ENCODE data around the gene RASA4.
"Not testable (repeated sequence)": the region's sequence is repeated elsewhere in the genome, so short reads cannot be mapped to it uniquely, and the experiment has no call there.

Gene RASA4

DNA sequence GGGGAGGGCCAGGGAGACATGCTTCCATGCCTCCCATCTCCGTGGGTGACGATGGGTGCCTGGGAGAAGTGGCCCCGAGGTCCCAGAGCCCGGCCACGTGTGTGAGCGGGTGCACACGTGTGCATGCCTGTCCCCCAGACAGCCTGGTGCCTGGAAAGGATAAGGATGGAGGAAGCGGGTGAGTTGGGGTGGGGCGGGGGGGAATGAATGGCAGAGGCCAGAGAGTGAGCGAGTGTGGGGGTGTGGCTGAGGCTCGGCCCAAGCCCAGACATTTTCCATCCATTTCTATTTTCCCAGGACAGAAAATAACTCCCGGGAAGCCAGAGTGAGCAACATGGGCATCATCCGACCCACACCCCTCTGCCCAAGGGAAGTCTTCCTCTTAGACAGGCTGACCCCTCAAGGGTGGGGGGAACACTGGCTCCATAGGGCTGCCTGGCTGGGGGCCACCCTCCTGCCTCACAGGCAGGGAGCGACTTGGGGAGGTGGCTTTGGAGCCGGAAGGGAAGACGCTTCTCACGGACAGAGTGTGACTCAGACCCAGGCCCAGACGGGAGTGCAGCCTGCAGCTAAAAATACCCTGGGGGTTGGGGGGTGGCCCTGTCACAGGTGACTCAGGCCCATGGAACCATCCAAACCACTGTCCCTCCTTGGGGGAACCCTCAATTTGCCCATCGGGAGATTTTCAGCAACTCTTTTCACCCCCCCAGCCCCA is 12.0 kb downstream of the RASA4 start:
- not testable (repeated sequence) for DNase-seq

DNA sequence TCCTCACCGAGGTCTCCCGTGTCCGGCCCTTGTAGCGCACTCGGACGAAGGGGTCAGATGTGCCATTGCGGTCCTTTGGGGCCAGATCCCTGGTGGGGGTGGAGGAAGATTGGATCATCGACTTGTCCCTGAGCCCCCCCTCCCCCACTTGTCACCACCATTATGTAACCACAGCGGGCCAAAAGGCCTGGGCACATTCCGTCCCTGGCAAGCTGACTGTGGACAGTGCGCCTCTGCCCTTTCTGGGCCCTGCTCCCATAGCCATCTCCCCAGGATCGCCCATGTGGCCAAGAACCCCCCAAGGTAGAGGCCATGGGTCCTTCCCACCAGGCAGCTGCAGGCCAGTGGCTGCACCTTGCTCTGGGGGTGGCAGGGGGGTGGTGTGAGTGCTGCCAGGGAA is 14.2 kb downstream of the RASA4 start:
- DNase-seq, result not testable (repeated sequence)

DNA sequence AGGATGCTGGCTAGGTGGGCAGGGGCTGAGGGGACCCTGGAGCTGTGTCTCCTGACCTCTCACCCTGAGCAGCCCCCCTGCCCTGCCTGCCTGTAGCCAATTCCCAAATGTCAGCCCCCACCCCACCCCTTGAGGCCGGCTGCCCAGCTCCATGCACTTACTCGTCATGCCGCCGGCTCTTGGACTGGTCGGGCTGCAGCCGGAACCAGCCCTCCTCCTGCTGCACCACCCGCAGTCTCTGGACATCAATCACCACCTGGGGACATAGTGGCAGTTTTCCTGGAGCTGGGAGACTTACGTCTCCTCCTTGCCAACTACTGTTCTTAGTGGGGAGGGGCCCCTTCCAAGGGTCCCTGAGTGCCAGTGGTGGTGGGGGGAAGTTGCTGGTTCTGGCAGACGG is 16.9 kb downstream of the RASA4 start:
- not testable (repeated sequence) for DNase-seq

DNA sequence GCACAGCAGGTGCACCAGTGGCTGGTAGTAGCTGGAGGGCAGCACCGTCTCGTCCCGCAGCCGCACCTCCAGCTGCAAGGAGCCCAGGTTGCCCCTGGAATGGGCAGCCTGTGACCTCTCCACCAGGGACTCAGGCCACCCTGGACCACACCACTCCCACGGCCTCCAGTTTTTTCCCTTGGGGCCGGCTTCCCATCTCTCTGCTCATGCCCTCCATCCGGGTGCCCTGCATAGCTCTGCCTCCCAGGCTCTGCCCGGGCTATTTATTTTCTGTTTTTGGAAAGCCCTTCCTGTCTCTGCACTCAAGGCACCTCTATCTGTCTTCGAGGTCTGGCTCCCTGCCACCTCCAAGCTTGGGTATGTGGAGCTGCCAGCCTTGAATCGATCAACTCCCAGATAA is 20.5 kb downstream of the RASA4 start:
- not testable (repeated sequence) for DNase-seq

DNA sequence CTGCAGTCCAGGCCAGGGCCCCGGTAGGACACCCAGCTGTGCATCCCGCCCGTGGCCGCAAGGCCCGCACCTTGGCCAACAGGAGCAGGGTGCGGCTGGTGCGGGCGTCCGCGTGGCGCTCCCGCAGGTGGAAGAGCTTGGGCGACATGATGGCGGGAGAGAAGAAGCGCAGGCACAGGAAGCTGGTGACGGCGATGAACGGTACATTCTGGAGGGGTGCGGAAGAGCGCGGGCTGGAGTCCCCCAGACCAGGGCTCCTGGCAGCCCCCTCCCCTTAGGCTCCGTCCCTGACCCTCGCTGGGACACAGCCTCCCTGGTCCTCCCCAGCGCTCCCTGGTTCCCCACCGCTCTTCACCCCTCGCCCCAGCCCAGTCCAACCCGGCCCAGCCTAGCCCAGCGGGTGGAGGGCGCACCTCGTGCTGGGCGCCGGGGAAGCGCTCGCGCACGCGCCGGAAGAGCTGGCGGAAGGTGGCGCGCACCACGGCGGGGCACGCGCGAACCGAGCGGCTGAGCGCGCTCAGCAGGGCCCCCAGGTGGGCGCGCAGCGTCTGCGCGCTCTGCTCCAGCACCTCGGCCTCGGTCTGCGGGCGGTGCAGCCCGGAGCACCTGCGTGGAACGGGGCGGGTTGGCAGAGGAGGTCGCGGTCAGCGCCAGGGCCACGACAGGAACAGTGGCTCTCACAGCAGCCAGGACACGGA is 22.8 kb downstream of the RASA4 start:
- DNase-seq, result not testable (repeated sequence)

DNA sequence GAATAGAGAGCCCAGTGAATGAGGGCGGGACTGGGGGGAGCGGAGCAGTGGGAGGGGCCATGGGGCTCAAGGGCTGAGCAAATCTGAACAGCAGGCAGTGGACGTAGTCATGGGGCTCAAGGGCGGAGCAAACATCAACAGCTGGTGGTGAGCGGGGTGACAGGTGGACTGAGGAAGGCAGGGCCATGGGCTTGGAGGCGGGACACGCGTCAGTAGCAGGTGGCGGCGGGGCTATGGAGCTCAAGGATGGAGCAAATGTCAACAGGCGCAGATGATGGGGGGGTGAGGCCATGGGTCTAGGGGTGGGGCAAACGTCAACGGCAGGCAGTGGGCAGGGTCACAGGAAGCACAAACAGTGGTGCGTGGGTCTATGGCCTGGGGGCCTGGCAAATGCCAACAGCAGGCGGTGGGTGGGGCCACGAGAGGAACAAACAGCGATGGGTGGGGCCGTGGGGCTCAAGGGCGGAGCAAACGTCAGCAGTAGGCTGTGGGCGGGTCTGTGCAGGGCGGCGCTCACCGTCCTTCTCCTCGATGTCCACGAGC is 24.0 kb downstream of the RASA4 start:
- not testable (repeated sequence) for DNase-seq

DNA sequence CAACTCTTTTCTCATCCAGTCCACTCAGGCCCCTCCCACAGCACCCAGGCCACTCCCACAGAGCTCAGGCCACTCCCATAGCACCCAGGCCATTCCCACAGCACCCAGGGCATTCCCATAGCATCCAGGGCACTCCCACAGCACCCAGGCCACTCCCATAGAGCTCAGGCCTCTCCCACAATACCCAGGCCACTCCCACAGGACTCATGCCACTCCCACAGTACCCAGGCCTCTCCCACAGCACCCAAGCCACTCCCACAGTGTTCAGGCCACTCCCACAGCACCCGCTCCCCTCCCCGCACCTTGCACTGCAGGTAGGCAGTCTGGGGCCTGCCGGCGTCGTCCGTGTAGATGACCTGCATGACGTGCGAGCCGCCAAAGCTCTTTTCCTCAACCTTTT is 26.7 kb downstream of the RASA4 start:
- DNase-seq, result not testable (repeated sequence)

DNA sequence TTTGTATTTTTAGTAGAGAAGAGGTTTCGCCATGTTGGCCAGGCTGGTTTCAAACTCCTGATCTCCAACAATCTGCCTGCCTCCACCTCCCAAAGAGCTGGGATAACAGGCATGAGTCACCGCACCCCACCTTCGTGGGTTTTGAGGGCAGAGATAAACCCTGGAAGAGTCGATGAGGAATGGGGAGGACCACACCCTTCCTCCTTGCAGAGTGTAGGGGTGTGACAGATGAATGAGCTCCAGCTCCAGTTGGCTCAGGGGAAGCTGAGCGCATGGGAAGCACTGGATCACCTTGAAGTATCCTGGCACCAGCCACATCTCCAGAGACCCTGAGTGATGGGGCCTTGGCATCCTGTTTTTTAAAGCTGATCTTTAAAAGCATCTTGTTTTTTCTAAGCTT is 33.1 kb downstream of the RASA4 start:
- not testable (repeated sequence) for DNase-seq

DNA sequence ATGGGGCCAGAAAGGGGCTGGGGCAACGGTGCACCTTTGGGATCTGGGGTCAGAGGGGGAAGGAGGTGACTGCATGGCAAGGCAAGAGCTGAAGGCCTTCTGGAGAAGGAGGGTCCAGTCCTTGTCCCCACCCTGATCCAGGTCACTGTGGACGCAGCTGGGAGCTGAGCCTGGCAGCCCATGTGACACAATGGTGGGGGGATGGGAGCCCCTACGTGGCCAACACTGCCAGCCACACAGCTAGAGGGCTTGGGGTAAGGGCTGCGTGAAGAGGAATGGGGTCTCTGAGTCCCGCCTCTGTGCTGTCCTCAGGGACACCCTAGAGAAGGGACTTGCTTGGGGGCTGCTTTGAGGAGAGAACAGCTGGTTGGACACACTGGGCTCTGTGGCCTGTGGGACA is 34.8 kb downstream of the RASA4 start:
- DNase-seq, result not testable (repeated sequence)

DNA sequence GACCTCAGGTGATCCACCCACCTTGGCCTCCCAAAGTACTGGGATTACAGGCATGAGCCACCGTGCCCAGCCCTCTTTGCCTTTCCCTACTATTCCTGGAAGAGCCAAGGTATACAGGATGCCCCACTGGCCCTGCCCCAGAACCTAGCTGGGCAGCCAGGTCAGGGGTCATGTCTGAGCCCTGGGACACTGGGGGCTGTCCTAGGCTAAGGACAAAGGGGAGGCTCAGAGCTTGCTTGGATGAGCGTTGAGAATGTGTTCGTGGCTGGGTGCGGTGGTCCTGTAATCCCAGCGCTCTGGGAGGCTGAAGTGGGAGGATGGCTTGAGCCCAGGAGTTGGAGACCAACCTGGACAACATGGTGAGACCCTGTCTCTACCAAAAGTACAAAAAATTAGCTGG is 38.1 kb downstream of the RASA4 start:
- not testable (repeated sequence) for DNase-seq

DNA sequence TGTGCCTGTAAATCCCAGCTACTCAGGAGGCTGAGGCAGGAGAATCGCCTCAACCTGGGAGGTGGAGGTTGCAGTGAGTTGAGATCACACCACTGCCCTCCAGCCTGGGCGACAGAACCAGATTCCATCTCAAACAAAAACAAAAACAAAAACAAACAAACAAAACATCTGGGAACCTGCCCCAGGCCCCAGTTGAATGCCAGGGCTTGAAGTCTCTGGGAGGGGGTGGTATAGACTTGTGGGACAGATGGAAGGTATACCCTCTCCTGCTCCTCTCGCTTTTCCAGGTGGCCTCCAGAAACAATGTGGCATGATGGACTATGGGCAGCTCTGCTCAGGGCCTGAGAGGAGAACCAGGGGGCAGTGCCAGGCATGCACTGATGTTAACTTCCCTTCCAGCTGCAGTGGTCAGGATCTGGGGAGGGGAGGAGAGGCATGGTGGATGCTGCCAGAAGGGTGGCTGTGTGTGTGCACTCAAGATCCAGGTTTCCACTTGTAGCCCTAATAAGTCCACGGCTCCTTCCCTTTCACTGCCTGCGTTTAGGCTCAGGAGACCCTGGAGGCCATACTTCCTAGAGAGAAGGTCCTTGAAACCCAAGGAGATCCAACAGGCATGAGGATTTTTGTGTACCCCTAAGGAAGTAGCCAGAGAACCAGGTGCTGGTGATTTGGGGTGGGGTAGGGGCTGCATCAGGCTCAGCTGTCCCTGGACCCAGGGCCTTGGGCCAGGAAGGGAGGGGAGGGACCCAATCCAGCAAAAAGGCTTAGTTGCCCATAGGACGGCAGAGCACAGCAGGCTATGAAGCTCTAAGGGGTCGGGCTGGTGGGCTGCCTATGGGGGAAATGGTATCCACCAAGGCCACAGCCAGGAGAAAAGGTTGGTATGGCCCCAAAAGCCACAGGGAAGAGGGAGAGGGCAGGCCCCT is 39.0 kb downstream of the RASA4 start:
- DNase-seq, result not testable (repeated sequence)

DNA sequence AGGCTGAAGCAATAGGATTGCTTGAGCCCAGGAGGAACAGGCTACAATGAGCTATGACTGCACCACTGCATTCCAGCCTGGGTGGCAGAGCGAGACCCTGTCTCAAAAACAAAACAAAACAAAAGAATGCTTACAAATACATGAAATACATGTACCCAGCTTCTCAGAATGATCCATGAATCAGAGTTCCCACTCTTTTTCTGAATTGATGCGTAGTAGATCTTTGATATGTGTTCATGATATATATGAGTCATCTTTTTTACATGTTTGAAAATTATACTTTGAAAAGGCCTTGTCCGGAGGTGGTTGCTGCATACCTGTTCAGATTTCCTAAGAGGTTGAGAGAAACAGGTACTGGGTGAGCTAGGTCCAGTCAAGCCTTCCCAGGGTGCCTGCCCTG is 40.2 kb downstream of the RASA4 start:
- DNase-seq, result not testable (repeated sequence)

DNA sequence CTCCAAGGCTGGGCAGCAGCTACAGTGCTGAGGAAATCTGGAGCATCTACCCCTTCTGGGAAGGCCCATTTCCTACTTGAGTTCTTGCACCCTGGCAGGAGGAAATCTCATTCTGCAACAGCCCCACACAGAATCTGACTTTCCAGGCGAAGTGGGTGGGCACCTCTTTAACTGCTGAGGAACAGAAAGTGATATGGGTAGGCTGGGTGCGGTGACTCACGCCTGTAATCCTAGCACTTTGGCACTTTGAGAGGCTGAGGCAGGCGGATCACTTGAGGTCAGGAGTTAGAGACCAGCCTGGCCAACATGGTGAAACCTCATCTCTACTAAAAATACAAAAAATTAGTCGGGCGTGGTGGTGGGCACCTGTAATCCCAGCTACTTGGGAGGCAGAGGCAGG is 41.9 kb downstream of the RASA4 start:
- not testable (repeated sequence) for DNase-seq

DNA sequence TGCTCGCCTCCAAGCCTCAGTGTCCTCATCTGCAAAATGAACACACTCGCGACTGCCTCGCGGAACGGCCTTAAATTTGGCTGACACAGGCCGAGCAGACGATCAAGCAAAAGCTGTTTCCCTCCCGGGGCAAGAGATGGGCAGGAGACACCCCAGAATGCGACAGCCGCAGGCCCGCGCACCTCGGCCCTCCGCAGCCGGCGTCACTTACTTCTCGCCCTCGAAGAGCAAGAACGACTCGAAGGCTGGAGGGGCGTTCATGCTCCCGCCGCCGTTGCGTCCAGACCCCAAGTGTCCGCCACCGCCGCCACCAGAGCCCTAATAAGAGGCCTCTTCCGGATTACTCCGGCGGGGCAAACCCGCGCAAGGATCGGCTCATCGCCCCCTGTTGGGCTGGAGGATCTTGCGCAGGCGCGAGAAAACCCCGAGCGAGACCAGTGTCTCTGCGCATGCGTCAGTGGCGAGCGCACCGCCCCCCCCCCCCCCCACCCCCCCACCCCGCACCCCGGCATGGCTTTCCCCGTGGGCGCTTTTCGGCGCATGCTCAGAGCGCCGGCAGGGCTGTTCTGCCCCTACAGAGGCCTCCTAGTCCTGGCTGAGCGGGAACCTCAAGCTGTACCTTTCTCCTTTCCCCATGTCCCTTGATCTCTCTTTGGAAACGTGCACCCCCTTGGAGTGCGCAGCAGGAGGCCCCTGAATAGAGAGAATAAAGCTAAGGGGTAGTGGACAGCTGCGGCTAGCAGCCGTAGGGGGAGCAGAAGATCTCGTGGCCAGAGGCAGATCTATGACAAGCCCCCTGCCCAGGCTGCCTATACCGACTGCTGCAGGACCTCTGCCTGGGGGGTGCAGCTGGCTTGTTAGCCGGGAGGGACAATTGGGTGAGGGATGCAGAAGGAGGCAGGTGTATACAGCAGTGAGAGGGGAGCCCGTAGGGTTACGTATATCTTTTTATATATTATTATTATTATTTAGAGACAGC is 44.0 kb downstream of the RASA4 start, which contains the start of gene POLR2J3:
Gene POLR2J3, minus strand, starts transcription at position 323 of the 979 bp plus-strand sequence. Its CDS starts 62 bp downstream, at position 261.
- peak; percentile 85 for DNase-seq

DNA sequence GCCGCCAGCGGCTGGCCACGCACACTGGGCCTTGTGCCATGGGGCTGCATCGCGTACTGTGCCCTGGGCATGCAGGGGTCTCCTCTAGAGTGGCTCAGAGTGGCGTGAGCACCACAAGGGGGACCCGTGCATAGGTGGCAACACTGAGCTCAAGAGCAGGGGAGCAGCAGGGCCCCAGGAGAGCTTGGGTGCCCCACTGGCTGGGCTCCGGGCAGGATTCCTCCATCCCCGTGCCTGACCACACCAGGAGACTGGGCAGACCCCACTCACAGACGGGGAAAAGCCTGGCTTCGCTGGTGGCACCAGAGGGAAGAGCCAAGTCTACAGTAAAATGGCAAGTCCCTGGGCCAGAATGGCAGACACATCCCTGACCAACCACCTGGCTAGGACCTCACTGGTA is 47.9 kb downstream of the RASA4 start:
- not testable (repeated sequence) for DNase-seq

DNA sequence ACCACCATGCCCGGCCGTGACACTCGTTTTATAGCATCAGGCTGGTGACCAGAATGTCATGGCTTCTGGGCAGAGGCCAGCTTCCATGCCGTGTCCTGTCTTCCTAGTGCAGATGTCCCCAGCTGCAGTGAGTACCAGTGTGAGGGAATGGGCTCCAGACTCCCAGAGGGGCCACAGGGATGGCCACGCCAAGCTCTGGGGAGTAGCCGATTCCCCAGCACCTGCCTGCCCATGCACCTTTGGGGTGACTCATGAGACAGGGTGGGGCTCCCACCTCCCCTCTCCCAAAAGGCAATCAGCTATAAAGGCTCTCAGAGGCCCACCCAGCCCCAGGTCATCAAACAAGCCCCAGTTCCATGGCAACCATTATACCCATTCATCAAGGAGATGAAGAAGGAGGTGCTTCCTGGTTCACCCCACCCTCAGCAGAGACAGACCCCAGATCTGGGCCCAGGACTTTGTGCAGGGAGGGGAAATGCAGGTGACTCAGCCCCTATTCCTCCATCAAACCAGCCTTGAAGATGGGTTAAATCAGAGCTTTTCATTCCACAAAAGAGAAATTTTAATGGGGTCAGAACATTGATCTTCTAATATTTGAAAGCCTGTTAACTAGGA is 65.6 kb downstream of the RASA4 start, which contains the start of gene SPDYE2:
Gene SPDYE2, plus strand, starts transcription at position 419 of the 615 bp plus-strand sequence. CDS start 2,030 bp downstream, outside the sequence.
- DNase-seq, result not testable (repeated sequence)

DNA sequence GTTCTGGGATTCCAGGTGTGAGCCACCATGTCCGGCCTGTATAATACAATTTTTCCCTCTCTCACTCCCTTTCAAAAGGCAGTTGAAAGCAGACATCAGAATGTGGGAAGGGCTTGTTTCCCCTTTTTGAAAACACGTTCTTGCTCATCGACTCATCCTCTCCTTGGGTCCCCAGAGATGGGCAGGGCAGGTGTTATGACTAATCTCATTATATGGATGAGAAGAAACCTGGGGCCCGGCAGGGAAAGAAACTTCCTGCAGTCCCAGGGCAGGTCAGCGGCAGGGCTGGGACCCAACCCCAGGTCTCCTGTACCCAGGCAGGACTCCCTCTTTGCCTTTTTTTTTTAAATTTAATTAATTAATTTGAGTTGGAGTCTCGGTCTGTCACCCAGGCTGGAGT is 70.2 kb downstream of the RASA4 start:
- not testable (repeated sequence) for DNase-seq

DNA sequence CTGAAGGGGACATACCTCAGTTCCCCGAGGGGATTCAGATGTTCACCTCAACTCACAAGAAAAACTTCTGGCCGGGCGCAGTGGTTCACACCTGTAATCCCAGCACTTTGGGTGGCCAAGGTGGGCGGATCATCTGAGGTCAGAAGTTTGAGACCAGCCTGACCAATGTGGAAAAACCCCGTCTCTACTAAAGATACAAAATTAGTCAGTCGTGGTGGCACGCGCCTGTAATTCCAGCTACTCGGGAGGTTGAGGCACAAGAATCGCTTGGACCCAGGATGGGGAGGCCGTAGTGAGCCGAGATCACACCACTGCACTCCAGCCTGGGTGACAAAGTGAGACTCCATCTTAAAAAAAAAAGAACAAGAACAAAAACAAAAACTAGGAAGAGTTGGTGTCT is 71.3 kb downstream of the RASA4 start:
- not testable (repeated sequence) for DNase-seq

DNA sequence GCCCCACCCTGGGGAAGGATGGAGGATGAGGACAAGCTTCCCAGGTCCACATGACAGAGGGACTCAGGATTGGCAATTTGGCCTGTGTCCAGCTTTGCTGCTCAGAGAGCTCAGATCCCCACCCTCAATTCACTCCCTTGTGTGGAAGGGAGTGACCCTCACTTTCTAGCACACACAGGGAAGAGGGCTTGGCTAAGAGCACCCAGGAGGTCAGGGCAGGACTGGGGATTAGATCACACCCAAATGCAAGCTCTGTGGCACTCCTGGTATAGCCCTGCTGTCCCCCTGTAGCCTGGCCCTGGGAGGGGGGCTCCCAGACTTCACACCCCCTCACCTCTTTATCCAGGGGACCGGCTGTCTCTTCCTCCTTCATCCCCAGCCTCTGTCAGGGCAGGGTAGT is 72.2 kb downstream of the RASA4 start:
- not testable (repeated sequence) for DNase-seq

DNA sequence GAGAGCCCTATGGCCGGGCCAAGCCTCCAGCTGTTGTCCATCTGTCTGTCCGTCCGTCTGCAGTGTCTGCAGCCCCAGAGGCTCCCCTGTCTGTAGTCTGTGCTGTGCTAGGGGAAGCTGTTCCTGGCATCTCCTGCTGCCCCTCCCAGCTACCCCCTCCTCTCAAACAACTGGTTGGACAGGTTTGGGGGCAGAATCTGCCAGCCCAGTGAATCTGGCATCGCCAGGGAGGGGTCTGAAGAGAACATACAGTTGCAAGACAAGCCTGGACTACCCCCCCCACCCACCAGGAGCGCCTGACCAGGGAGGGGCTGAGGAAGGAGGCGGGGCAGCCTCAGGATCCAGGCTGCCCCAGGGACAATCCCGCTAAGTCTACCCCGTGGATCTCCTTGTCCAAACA is 73.0 kb downstream of the RASA4 start, which contains the start of gene UPK3BL2:
Gene UPK3BL2, minus strand, starts transcription at position 101 of the 400 bp plus-strand sequence. Its CDS starts 60 bp downstream, at position 41.
- not testable (repeated sequence) for DNase-seq

DNA sequence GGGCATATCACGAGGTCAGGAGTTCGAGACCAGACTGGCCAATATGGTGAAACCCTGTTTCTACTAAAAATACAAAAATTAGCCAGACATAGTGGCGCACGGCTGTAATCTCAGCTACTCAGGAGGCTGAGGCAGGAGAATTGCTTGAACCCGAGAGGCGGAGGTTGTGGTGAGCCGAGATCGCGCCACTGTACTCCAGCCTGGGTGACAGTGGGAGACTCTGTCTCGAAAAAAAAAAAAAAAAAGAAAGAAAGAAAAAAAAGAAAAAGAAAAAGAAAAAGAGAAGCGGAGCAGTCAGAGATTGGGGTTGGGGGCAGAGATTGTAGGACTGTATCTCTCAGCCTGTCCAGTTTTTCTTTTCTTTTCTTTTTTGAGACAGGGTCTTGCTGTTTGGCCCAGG is 73.8 kb downstream of the RASA4 start:
- not testable (repeated sequence) for DNase-seq
